Thyroid gland (tissue), 4 donors: ENCODE results near the gene TNN. TPM values are rescaled to one million over a fixed set of nuclear protein-coding genes. Genes with fewer than 3 reads are reported as not detected.

Experiments used
- DNase-seq, 2 donors: peaks; one replicate each; pipeline ENCODE4 v3.0.0-alpha.2; 2019
- H3K27ac ChIP-seq, 3 donors: fragments of 200-600 bp; sonication (generic); 1 replicate in 2 of 3; 2 replicates in 1 of 3; pipeline ENCODE4 v1.5.1; 2016 to 2019; ENCODE audit warnings: mild to moderate bottlenecking in 1 of 3, moderate library complexity in 1 of 3
- H3K27me3 ChIP-seq: fragments of 200-600 bp; sonication (generic); one replicate; pipeline ENCODE4 v1.5.1; 2019
- H3K36me3 ChIP-seq, 2 donors: fragments of 200-600 bp; sonication (generic); one replicate each; pipeline ENCODE4 v1.5.1; 2016 to 2019
- H3K4me1 ChIP-seq, 2 donors: fragments of 200-600 bp; sonication (generic); one replicate each; pipeline ENCODE4 v1.5.1; 2017 to 2019
- H3K4me3 ChIP-seq, 3 donors: fragments of 200-600 bp; sonication (generic); replicated peaks in 1 of 3; 1 replicate in 2 of 3; 2 replicates in 1 of 3; pipeline ENCODE4 v1.5.1; 2016; ENCODE audit warnings: mild to moderate bottlenecking in 1 of 3
- H3K9me3 ChIP-seq: fragments of 200-600 bp; sonication (generic); one replicate; pipeline ENCODE4 v1.5.1; 2017
- POLR2A ChIP-seq, 2 donors: fragments of 450-650 bp; IDR thresholded peaks; one replicate each; pipeline ENCODE4 v1.6.1; 2017; ENCODE audit warnings: antibody characterized with exemption in 2 of 2, mild to moderate bottlenecking in 2 of 2, moderate library complexity in 1 of 2
- WGBS, 2 donors: methylation state at CpG; one replicate each; pipeline ENCODE4 v1.1.5; 2017; 5-methylcytosine and 5-hydroxymethylcytosine counted together
- intact Hi-C: fragments of 100-400 bp; cut with DNase I; formaldehyde crosslinking; loops from one replicate; pipeline ENCODE4 v1.15.1; 2023
- total RNA-seq, 4 donors: library from RNA; depleted of rRNA; stranded (reverse); fragments of >200 nt; gene quantifications; one replicate each; pipeline ENCODE4 v1.2.3, GENCODE V29; 2016
- TF ChIP-seq, protein P1 (sequence below), 6 experiments: fragments of 200-600 bp in 3 of 6; fragments of 450-650 bp in 3 of 6; sonication (generic) in 3 of 6; IDR thresholded peaks; one replicate each; pipeline ENCODE4 v1.5.1; 2016 to 2019; ENCODE audit warnings: antibody characterized with exemption in 6 of 6, mild to moderate bottlenecking in 2 of 6, inconsistent platforms in 1 of 6, moderate library complexity in 1 of 6

Gene TNN
- total RNA-seq, 4 donors from 2014 or later: 0.27 to 1.3 (median 0.44) TPM

DNA sequence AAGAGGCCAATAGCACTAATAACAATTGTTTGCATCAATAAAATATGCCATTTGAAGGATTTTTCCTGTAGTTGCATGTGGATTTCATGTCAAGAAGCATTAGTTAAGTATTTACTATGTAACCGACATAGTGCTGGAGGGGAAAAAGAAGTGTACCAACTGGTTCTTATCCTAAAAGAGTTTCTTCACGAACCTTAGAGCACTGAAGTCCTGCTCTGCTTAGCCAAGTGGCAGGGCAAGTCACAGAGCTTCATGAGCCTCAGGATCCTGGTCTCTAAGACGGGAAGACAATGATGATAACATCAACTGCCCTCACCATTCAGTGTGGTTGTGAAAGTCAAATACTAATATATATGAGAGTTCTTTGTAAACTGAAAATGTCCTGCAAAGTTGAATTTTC, 110.8 kb downstream of the TNN start:
- H3K27ac ChIP-seq: no peak overlapping the region

DNA sequence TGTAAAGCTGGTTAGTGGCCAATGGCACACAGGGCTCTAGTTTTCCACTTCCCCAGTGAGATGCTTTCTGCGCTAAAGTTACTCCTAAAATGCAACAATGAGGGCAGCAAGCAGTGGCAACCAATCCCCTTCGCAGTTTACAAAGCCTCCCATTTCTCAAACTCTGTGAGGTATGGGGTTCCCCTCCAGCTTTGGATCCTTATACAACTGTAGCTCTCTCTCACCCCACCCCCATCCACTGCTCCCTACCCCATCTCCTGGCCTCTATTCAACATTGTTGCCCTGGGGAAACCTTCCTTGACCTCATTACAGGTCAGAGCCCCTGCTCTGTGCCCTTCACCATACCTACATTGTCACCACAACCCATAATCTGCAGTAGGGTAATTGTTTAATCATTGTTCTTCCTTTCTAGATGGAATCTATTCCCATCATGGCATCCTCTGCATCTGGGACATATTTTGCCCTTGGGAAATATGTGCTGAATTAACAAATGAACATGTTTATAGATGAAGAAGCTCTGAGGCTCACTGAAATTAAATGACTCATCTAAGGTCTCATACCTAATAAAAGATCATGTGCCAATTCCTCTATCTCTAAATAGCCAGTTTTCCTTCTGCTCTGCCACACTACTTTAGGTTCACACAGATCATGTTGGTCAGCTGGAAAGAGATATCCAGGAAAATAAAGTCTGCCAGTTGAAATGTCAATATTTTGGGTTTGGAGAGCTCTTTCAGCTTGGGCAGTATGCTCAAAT, 112.4 kb downstream of the TNN start:
- H3K27ac ChIP-seq: no peak overlapping the region
- H3K4me3 ChIP-seq: no peak overlapping the region
- H3K36me3 ChIP-seq: no peaks in the 10 kb centered on the region
- 95 to 98% methylated on average over 2 of the region's 2 CpGs for WGBS, 2 donors
- H3K4me1 ChIP-seq: peaks cover 0 to 6% of the 10 kb centered on the region in 2 donors
- no peak for DNase-seq
- TF ChIP-seq, protein P1, sequence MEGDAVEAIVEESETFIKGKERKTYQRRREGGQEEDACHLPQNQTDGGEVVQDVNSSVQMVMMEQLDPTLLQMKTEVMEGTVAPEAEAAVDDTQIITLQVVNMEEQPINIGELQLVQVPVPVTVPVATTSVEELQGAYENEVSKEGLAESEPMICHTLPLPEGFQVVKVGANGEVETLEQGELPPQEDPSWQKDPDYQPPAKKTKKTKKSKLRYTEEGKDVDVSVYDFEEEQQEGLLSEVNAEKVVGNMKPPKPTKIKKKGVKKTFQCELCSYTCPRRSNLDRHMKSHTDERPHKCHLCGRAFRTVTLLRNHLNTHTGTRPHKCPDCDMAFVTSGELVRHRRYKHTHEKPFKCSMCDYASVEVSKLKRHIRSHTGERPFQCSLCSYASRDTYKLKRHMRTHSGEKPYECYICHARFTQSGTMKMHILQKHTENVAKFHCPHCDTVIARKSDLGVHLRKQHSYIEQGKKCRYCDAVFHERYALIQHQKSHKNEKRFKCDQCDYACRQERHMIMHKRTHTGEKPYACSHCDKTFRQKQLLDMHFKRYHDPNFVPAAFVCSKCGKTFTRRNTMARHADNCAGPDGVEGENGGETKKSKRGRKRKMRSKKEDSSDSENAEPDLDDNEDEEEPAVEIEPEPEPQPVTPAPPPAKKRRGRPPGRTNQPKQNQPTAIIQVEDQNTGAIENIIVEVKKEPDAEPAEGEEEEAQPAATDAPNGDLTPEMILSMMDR (IDR thresholded peaks at IDR 0.05): no peak
- TF ChIP-seq POLR2A (IDR thresholded peaks at IDR 0.05): no peak
- H3K27me3 ChIP-seq: no peaks in the 10 kb centered on the region
- intact Hi-C loops: no loop called here
- H3K9me3 ChIP-seq: no peaks in the 10 kb centered on the region

More for the DNA sequence above, 110.8 kb downstream of the TNN start:
- 79 to 85% methylated on average over 3 of the region's 3 CpGs for WGBS, 2 donors
- Histone ChIP-seq H3K36me3 (no peaks in the 10 kb centered on the region), H3K4me3 (no peak overlapping the region), H3K4me1 (peaks cover 0 to 6% of the 10 kb centered on the region in 2 donors), H3K9me3 (no peaks in the 10 kb centered on the region), H3K27me3 (no peaks in the 10 kb centered on the region)
- no peak for DNase-seq
- intact Hi-C loops: no loop called here
- TF ChIP-seq POLR2A (IDR thresholded peaks at IDR 0.05): no peak
- TF ChIP-seq, protein P1 (IDR thresholded peaks at IDR 0.05): no peak

DNA sequence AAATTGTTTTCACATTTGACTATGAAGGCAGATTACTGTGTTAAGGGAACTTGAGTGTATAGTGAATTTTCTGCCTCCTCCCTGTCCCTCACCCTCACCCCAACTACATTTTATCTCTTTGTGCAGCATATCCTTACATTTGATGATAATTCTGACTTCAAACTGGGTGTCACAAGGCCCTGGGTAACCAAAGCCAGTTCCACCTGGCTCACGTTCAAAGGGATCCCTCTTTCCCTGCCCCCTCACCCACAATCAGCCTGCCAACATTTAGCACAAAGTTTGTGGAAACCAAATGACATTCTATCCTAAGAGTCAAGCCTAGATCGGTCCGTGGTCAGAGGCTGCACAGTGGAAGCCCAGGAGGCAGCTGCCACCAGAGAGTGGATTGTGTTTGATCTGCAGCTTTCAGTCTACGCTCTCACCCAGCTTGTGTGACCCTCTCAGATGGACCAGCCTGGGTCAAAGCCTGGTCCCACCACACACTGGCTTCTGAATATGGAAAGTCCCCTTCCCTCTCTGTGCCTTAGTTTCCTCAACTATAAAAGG, 114.6 kb downstream of the TNN start:
- Histone ChIP-seq H3K9me3 (no peaks in the 10 kb centered on the region), H3K4me1 (peaks cover 0 to 16% of the 10 kb centered on the region in 2 donors), H3K27me3 (no peaks in the 10 kb centered on the region), H3K36me3 (no peaks in the 10 kb centered on the region), H3K27ac (no peak overlapping the region), H3K4me3 (no peak overlapping the region)
- 89% methylated on average over 4 of the region's 4 CpGs for WGBS, 2 donors
- DNase-seq: no peak
- intact Hi-C loops: no loop called here
- no peak for TF ChIP-seq POLR2A (IDR thresholded peaks at IDR 0.05)
- TF ChIP-seq, protein P1 (IDR thresholded peaks at IDR 0.05): no peak

DNA sequence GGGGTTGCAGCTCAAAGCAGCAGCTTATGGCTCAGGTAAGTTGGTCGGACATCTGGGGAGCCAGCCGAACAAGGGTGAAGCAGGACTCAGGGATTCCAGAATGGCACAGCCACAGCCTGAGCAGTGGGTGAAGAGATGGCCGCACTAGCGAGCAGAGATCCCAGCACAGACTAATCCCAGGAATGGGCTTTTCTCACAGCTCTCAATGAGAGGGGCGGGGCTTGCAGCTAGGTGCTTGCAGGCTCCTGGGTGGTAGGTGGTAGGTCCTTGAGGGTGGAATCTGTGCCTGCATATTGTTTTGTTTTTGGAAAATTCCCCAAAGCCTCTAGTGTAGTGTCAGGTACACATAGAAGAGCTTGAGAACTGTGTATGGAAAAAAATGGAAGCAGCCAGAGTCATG, 116.0 kb downstream of the TNN start:
- H3K27me3 ChIP-seq: no peaks in the 10 kb centered on the region
- H3K4me1 ChIP-seq: peaks cover 0 to 15% of the 10 kb centered on the region in 2 donors
- intact Hi-C loops: no loop called here
- TF ChIP-seq, protein P1 (IDR thresholded peaks at IDR 0.05): no peak
- TF ChIP-seq POLR2A (IDR thresholded peaks at IDR 0.05): no peak
- no peak for DNase-seq
- no peak overlapping the region for H3K4me3 ChIP-seq
- no peaks in the 10 kb centered on the region for H3K9me3 ChIP-seq
- WGBS, 2 donors: 91 to 93% methylated on average over 5 of the region's 5 CpGs
- no peak overlapping the region for H3K27ac ChIP-seq
- H3K36me3 ChIP-seq: no peaks in the 10 kb centered on the region

DNA sequence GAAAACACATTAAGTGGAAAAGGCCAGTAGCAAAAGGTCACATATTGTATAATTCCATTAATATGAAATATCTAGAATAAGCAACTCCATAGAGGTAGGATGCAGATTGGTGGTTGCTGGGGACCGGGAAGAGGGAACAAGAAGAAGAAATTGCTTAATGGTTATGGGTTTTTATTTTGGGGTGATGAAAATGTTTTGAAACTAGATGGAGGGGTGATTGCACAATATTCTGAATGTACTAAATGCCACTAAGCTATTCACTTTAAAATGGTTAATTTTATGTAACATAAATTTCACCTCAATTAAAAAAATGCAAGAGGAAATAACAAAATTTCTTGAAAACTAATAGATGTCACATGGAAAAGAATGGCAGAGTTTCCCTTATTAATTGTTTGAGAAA, 118.3 kb downstream of the TNN start:
- intact Hi-C loops: no loop called here
- 94 to 96% methylated on average over 1 of the region's 1 CpG for WGBS, 2 donors
- H3K36me3 ChIP-seq: no peaks in the 10 kb centered on the region
- H3K4me3 ChIP-seq: no peak overlapping the region
- DNase-seq: no peak
- no peaks in the 10 kb centered on the region for H3K27me3 ChIP-seq
- no peak for TF ChIP-seq POLR2A (IDR thresholded peaks at IDR 0.05)
- TF ChIP-seq, protein P1 (IDR thresholded peaks at IDR 0.05): no peak
- H3K9me3 ChIP-seq: no peaks in the 10 kb centered on the region
- peaks cover 3 to 33% of the 10 kb centered on the region in 2 donors for H3K4me1 ChIP-seq
- H3K27ac ChIP-seq: no peak overlapping the region
